ENCODE data around the gene LYRM9. TPM values are rescaled to one million over a fixed set of nuclear protein-coding genes. Genes with fewer than 3 reads are reported as not detected.

Gene LYRM9
- polyA plus RNA-seq, 1 of the 3 experiments (the other 2 are of a cell fraction), result 4.6 TPM

DNA sequence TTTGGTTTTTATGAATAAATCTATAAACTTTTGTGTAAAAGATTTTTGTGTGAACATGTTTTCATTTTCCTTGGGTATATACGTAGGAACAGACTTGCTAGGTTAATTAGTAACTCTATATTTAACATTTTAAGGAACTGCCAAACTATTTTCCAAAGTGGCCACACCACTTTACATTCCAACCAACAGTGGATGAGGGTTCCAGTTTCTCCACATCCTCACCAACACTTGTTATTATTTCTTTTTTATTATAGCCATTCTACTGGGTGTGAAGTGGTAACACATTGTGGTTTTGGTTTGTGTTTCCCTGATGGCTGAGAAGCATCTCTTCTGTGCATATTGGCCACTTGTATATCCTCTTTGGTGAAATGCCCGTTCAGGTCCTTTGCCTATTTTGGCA is 20.0 kb downstream of the LYRM9 start:
- H3K27ac ChIP-seq (ENCODE audit: low read depth in 2 of 2, low read length in 1 of 2), result no peak overlapping the region
- no peaks in the 10 kb centered on the region for H3K36me3 ChIP-seq (replicated peaks in 1 of 2; ENCODE audit: control insufficient read depth in 1 of 2, insufficient read depth in 2 of 2, low read length in 1 of 2)
- H3F3A ChIP-seq (replicated peaks; ENCODE audit: insufficient read depth), result no peaks in the 10 kb centered on the region
- no peaks in the 10 kb centered on the region for H3K27me3 ChIP-seq (ENCODE audit: insufficient read depth)
- ChIA-PET POLR2A (no interaction called here), CTCF (interaction anchor here (3.5 kb wide), 1 partner anchor 68 kb away, joined by 21 read pairs; no protein-coding TSS in a partner anchor)
- DNase-seq, result no peak
- H3K9ac ChIP-seq, result no peak overlapping the region
- H3K4me1 ChIP-seq (ENCODE audit: control insufficient read depth in 1 of 2, insufficient read depth in 2 of 2, low read depth in 1 of 2, low read length in 1 of 2), result no peaks in the 10 kb centered on the region
- H3K9me2 ChIP-seq, result no peaks in the 10 kb centered on the region
- 36% methylated on average over 2 of the region's 2 CpGs for WGBS (ENCODE audit: low lambda C conversion rate)
- TF ChIP-seq, protein P1, sequence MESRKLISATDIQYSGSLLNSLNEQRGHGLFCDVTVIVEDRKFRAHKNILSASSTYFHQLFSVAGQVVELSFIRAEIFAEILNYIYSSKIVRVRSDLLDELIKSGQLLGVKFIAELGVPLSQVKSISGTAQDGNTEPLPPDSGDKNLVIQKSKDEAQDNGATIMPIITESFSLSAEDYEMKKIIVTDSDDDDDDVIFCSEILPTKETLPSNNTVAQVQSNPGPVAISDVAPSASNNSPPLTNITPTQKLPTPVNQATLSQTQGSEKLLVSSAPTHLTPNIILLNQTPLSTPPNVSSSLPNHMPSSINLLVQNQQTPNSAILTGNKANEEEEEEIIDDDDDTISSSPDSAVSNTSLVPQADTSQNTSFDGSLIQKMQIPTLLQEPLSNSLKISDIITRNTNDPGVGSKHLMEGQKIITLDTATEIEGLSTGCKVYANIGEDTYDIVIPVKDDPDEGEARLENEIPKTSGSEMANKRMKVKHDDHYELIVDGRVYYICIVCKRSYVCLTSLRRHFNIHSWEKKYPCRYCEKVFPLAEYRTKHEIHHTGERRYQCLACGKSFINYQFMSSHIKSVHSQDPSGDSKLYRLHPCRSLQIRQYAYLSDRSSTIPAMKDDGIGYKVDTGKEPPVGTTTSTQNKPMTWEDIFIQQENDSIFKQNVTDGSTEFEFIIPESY (IDR thresholded peaks at IDR 0.05; ENCODE audit: borderline replicate concordance, low read depth), result no peak
- TF ChIP-seq POLR2AphosphoS5 (IDR thresholded peaks at IDR 0.05; ENCODE audit: low read depth, low read length), result no peak
- no peak overlapping the region for H2AFZ ChIP-seq (ENCODE audit: low read depth)
- H4K20me1 ChIP-seq (ENCODE audit: insufficient read depth), result no peaks in the 10 kb centered on the region
- no peaks in the 10 kb centered on the region for H3K79me2 ChIP-seq (ENCODE audit: insufficient read depth)
- H3K9me3 ChIP-seq, result no peaks in the 10 kb centered on the region
- no peak overlapping the region for H3K4me2 ChIP-seq
- no peak overlapping the region for H3K4me3 ChIP-seq (ENCODE audit: low read depth in 2 of 2, low read length in 1 of 2)

DNA sequence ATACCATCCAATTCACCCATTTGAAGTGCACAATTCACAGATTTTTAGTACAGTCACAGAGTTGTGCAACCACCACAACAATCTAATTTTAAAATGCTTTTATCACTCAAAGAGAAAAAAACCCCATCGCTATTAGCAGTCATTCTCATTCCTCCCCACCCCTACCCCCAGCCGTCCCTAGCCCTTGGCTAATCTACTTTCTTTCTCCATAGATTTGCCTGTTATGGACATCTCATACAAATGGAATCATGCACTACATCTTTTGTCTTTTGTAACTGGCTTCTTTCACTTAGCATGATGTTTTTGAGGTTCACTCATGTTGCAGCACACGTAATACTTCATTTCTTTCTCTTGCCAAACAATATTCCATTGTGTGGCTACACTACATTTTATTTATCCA is 20.4 kb downstream of the LYRM9 start:
- H3K9me2 ChIP-seq, result no peaks in the 10 kb centered on the region
- H2AFZ ChIP-seq (ENCODE audit: low read depth), result no peak overlapping the region
- H3F3A ChIP-seq (replicated peaks; ENCODE audit: insufficient read depth), result no peaks in the 10 kb centered on the region
- WGBS (ENCODE audit: low lambda C conversion rate), result 62% methylated on average over 3 of the region's 3 CpGs
- ChIA-PET POLR2A (no interaction called here), CTCF (no interaction called here)
- H3K9ac ChIP-seq, result no peak overlapping the region
- H3K9me3 ChIP-seq, result no peaks in the 10 kb centered on the region
- H3K27ac ChIP-seq (ENCODE audit: low read depth in 2 of 2, low read length in 1 of 2), result no peak overlapping the region
- no peaks in the 10 kb centered on the region for H3K27me3 ChIP-seq (ENCODE audit: insufficient read depth)
- TF ChIP-seq, protein P2, sequence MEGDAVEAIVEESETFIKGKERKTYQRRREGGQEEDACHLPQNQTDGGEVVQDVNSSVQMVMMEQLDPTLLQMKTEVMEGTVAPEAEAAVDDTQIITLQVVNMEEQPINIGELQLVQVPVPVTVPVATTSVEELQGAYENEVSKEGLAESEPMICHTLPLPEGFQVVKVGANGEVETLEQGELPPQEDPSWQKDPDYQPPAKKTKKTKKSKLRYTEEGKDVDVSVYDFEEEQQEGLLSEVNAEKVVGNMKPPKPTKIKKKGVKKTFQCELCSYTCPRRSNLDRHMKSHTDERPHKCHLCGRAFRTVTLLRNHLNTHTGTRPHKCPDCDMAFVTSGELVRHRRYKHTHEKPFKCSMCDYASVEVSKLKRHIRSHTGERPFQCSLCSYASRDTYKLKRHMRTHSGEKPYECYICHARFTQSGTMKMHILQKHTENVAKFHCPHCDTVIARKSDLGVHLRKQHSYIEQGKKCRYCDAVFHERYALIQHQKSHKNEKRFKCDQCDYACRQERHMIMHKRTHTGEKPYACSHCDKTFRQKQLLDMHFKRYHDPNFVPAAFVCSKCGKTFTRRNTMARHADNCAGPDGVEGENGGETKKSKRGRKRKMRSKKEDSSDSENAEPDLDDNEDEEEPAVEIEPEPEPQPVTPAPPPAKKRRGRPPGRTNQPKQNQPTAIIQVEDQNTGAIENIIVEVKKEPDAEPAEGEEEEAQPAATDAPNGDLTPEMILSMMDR (IDR thresholded peaks at IDR 0.05), result no peak
- H3K4me3 ChIP-seq (ENCODE audit: low read depth in 2 of 2, low read length in 1 of 2), result no peak overlapping the region
- no peaks in the 10 kb centered on the region for H3K79me2 ChIP-seq (ENCODE audit: insufficient read depth)
- H4K20me1 ChIP-seq (ENCODE audit: insufficient read depth), result no peaks in the 10 kb centered on the region
- no peak for DNase-seq
- H3K4me2 ChIP-seq, result no peak overlapping the region
- H3K4me1 ChIP-seq (ENCODE audit: control insufficient read depth in 1 of 2, insufficient read depth in 2 of 2, low read depth in 1 of 2, low read length in 1 of 2), result no peaks in the 10 kb centered on the region
- no peaks in the 10 kb centered on the region for H3K36me3 ChIP-seq (replicated peaks in 1 of 2; ENCODE audit: control insufficient read depth in 1 of 2, insufficient read depth in 2 of 2, low read length in 1 of 2)

DNA sequence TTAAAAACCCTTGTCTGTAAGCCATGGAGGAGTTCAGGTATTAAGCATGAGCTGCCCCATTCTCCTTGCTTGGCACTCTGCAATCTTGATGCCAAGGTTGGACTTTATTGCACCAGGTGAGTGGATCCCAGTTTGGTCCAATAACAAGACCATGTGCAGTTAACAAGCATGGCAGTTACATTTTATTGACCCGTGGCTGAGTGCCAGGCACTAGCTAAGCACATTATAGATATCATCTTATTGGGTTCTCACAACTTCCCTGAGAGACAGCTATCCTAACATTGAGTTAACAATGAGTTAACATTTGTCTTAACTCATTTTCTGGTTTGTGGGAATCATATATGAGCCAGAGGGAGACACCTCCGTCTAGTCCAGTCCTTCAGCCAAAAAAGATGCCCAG is 21.8 kb downstream of the LYRM9 start:
- WGBS (ENCODE audit: low lambda C conversion rate), result 18% methylated on average over 2 of the region's 2 CpGs
- CTCF ChIA-PET, result interaction anchor here (2.6 to 3.0 kb wide), 2 partner anchors 9 to 66 kb away, joined by 10 to 16 read pairs; no protein-coding TSS in a partner anchor
- no peak for TF ChIP-seq FOXM1 (IDR thresholded peaks at IDR 0.05; ENCODE audit: low read depth)
- no peak for TF ChIP-seq RXRA (IDR thresholded peaks at IDR 0.05; ENCODE audit: borderline replicate concordance, low read depth)
- TF ChIP-seq, protein P3, sequence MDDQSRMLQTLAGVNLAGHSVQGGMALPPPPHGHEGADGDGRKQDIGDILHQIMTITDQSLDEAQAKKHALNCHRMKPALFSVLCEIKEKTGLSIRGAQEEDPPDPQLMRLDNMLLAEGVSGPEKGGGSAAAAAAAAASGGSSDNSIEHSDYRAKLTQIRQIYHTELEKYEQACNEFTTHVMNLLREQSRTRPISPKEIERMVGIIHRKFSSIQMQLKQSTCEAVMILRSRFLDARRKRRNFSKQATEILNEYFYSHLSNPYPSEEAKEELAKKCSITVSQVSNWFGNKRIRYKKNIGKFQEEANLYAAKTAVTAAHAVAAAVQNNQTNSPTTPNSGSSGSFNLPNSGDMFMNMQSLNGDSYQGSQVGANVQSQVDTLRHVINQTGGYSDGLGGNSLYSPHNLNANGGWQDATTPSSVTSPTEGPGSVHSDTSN (IDR thresholded peaks at IDR 0.05), result no peak
- no peak for TF ChIP-seq GABPA (IDR thresholded peaks at IDR 0.05; ENCODE audit: low read depth)
- TF ChIP-seq RFX5 (IDR thresholded peaks at IDR 0.05; ENCODE audit: low read length), result no peak
- TF ChIP-seq, protein P2 (IDR thresholded peaks at IDR 0.05), result no peak
- no peak for TF ChIP-seq SIN3A (IDR thresholded peaks at IDR 0.05; ENCODE audit: borderline replicate concordance, low read depth, low read length)
- TF ChIP-seq EZH2phosphoT487 (IDR thresholded peaks at IDR 0.05; ENCODE audit: borderline replicate concordance, low read depth), result no peak

More for the DNA sequence above, 21.8 kb downstream of the LYRM9 start:
- Histone ChIP-seq H3K36me3 (replicated peaks in 1 of 2; ENCODE audit: control insufficient read depth in 1 of 2, insufficient read depth in 2 of 2, low read length in 1 of 2) (no peaks in the 10 kb centered on the region), H3K4me2 (no peak overlapping the region), H3K4me1 (ENCODE audit: control insufficient read depth in 1 of 2, insufficient read depth in 2 of 2, low read depth in 1 of 2, low read length in 1 of 2) (no peaks in the 10 kb centered on the region), H3K27me3 (ENCODE audit: insufficient read depth) (no peaks in the 10 kb centered on the region), H2AFZ (ENCODE audit: low read depth) (no peak overlapping the region), H3F3A (replicated peaks; ENCODE audit: insufficient read depth) (no peaks in the 10 kb centered on the region), H3K4me3 (ENCODE audit: low read depth in 2 of 2, low read length in 1 of 2) (no peak overlapping the region), H4K20me1 (ENCODE audit: insufficient read depth) (no peaks in the 10 kb centered on the region), H3K9me2 (no peaks in the 10 kb centered on the region), H3K9ac (no peak overlapping the region), H3K27ac (ENCODE audit: low read depth in 2 of 2, low read length in 1 of 2) (no peak overlapping the region), H3K9me3 (no peaks in the 10 kb centered on the region), H3K79me2 (ENCODE audit: insufficient read depth) (no peaks in the 10 kb centered on the region)
- POLR2A ChIA-PET, result no interaction called here
- no peak for DNase-seq

Measured in SK-N-SH (cell line).